Naive B cell (primary cell): ENCODE measurements around the gene PMPCA. TPM values are rescaled to one million over a fixed set of nuclear protein-coding genes. Genes with fewer than 3 reads are reported as not detected.

Experiments
- ATAC-seq, 2 donors: fragments of 150-1000 bp; cut with Tn5 transposase; 2 replicates each; pipeline ENCODE4 v1.10.0; 2021; ENCODE audit warnings: low read depth in 2 of 2, mild to moderate bottlenecking in 2 of 2, moderate library complexity in 2 of 2
- DNase-seq: peaks from one replicate; pipeline ENCODE4 v3.0.0; 2022
- H3K27ac Mint-ChIP-seq, 6 donors: one replicate each; pipeline ENCODE4 v1.8.0; 2020 to 2022; ENCODE audit warnings: mild to moderate bottlenecking in 6 of 6, mixed read lengths in 6 of 6, moderate library complexity in 5 of 6, inconsistent platforms in 2 of 6
- H3K27me3 Mint-ChIP-seq, 3 donors: one replicate each; pipeline ENCODE4 v1.8.0; 2021 to 2022; ENCODE audit warnings: mixed read lengths in 3 of 3, mild to moderate bottlenecking in 1 of 3
- H3K36me3 Mint-ChIP-seq, 2 donors: one replicate each; pipeline ENCODE4 v1.8.0; 2020 to 2022; ENCODE audit warnings: mixed read lengths in 2 of 2, inconsistent platforms in 1 of 2, mild to moderate bottlenecking in 1 of 2
- H3K4me1 Mint-ChIP-seq, 3 donors: one replicate each; pipeline ENCODE4 v1.8.0; 2020 to 2022; ENCODE audit warnings: mixed read lengths in 3 of 3, inconsistent platforms in 1 of 3, mild to moderate bottlenecking in 1 of 3, moderate library complexity in 1 of 3
- H3K4me3 Mint-ChIP-seq, 8 donors: one replicate each; pipeline ENCODE4 v1.8.0; 2020 to 2022; ENCODE audit warnings: mild to moderate bottlenecking in 8 of 8, mixed read lengths in 8 of 8, moderate library complexity in 8 of 8, inconsistent platforms in 2 of 8
- H3K9me3 Mint-ChIP-seq, 7 donors: one replicate each; pipeline ENCODE4 v1.8.0; 2020 to 2022; ENCODE audit warnings: mixed read lengths in 7 of 7, mild to moderate bottlenecking in 5 of 7, inconsistent platforms in 2 of 7, moderate library complexity in 1 of 7
- polyA plus RNA-seq, 6 donors: library from polyadenylated mRNA; unstranded; fragments of 300-500 nt; fragmentation: Illumina TruSeq; gene quantifications; one replicate each; pipeline ENCODE4 v1.2.3, GENCODE V29; 2021; ENCODE audit warnings: low read depth in 6 of 6

The PMPCA gene
- polyA plus RNA-seq, 6 donors from 2014 or later, result 28.1 to 39.8 (median 35.1) TPM

DNA sequence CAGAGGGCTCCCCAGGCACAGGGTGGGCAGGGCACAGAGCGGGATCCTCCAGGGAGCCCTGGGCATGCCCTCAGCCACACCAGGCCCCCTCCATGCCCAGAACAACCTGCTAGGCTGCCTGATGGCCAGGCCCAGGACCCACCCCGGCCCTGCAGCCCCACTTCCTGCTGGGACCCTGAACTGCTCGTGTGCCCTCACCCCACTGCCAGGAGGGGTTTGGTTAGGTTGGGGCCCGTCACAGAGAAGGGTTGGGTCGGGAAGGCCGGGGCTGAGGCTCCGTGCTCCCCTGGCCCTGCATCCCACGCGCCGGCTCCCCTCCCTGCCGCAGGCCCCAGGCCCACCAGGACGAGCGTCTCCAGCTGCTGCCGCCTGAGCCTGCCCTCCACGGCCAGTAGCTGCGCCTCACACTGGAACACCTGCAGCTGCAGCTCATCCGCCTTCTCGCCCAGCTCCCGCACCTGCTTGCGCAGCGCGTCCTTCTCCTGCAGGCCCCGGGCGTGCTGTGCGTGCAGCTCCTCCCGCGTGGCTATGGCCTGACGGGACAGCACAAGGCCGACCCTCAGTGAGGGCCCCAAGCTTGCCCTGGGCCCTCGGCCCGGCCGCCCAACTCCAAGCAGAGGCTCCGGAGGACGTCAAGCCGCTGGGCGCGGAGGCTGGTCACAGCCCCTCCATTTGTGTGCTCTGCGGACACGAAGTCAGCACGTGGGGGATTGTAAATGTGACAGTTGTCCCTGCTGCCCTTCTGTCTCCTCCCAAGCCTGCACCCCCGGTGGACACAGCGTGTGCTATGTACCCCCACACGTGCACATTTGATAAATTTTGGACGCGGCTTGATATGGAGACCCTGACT is 42.9 kb upstream of the PMPCA start:
- Mint-ChIP-seq H3K36me3 (no peaks in the 10 kb centered on the region), H3K4me3 (no peak overlapping the region), H3K9me3 (no peaks in the 10 kb centered on the region), H3K27me3 (peaks cover 0 to 13% (median 0%) of the 10 kb centered on the region in 3 donors), H3K4me1 (peaks cover under 1 to 22% (median 8%) of the 10 kb centered on the region in 3 donors), H3K27ac (no peak overlapping the region)
- DNase-seq, result no peak
- no peak for ATAC-seq

DNA sequence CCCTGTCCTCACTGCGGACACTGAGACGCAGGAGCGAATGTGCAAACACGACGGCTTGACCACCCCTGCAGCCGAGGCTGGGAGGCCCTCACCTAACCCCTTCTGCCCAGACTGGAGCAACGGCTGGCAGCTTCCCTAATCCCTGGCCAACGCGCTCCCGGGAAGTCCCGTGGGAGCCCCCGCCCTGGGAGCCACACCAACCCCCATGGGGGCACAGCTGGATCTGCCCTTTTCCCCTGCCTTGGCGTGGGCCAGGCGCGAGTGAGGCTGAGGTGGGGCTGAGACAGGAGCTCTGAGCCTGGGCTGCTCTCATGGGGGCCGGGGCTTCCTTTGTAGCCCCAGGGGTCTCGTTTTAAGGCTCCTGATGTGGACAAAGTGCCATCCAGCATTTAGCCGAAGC is 42.3 kb upstream of the PMPCA start:
- no peak for DNase-seq
- Mint-ChIP-seq H3K27me3 (peaks cover 0 to 13% (median 0%) of the 10 kb centered on the region in 3 donors), H3K27ac (no peak overlapping the region), H3K9me3 (no peaks in the 10 kb centered on the region), H3K4me3 (no peak overlapping the region), H3K4me1 (peaks cover 0 to 23% (median 11%) of the 10 kb centered on the region in 3 donors), H3K36me3 (no peaks in the 10 kb centered on the region)
- no peak for ATAC-seq

DNA sequence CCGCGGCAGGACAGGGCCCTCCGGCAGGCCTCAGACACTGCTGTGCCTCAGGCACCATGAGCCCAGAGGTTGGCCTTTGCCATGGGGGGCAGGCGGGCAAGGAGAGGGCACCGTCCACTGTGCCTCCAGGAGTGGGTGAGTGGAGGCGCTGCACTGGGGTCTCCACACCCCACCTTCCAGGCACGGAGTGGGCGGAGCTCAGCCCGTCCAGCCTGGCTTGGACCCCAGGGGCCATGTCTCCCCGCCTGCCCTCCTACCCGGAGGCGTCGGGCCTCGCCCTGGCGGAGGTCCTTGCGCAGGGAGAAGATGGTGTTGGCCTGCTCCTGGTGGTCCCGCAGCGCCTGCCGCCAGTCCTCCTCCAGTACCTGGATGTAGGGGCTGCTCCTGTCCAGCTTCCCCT is 40.4 kb upstream of the PMPCA start:
- Mint-ChIP-seq H3K36me3 (no peaks in the 10 kb centered on the region), H3K9me3 (no peaks in the 10 kb centered on the region), H3K27ac (no peak overlapping the region), H3K4me1 (peaks cover 0 to 26% (median 13%) of the 10 kb centered on the region in 3 donors), H3K27me3 (peaks cover 0 to 13% (median 0%) of the 10 kb centered on the region in 3 donors), H3K4me3 (no peak overlapping the region)
- DNase-seq (no peak), ATAC-seq (no peak)

DNA sequence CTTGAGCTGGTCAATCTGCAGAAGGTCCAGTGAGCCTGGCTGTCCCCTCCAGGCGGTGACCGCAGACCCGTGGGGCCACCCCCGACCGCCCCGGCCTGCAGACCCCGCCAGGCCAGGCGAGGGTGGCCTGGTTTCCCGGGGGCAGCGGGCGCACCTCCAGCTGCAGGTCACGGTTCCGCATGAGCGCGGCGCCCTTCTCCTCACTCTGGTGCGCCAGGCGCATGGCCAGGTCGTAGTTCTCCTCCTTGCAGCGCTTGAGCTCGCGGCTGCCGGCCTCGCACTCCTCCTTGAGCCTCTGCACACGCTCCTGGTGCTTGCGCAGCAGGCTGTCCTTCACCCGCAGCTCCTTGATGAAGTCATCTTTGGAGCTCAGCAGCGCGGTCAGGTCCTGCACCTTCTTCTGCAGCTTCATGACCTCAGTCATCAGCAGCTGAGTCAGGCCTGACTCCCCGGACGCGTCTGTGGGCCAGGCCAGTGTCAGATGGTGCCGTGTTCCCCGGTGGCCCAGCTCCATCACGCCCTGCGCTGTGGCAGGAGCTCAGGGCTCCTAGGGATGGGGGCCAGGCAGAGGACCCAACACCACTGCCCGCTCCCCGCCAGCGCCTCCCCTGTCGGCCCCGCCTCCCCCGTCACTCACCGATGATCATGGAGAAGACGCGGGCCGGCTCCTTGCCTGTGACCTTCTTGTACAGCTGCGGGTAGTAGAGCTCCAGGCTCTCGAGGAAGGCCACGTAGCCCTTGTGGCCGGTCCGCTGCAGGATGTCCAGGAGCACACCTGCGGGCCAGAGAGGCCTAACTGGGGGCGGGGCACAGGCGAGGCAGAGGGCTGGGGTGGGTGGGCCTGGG is 39.5 kb upstream of the PMPCA start:
- Mint-ChIP-seq H3K27me3 (peaks cover 0 to 6% (median 0%) of the 10 kb centered on the region in 3 donors), H3K27ac (no peak overlapping the region), H3K36me3 (no peaks in the 10 kb centered on the region), H3K4me1 (peaks cover 0 to 19% (median 12%) of the 10 kb centered on the region in 3 donors), H3K4me3 (no peak overlapping the region), H3K9me3 (no peaks in the 10 kb centered on the region)
- no peak for DNase-seq
- ATAC-seq, result no peak

DNA sequence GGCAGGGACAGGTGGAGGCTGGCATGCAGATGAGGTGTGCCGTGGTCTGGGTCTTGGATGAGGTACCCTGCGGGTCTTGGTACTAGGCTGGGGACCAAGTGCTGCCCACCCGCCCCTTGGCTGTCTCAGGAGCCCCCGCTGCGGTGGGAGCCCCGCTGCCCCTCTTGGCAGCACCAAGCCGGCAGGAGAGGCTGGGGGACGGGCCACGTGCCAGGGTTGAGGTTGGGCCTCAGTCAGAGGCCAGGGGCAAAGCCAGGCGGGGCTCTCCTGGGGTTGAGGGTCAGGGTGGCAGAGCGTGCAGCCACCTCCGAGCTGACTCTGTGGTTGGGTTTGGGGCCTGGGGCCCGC is 39.0 kb upstream of the PMPCA start:
- ATAC-seq (no peak), DNase-seq (no peak)
- no peaks in the 10 kb centered on the region for H3K27me3 Mint-ChIP-seq
- no peak overlapping the region for H3K27ac Mint-ChIP-seq
- H3K36me3 Mint-ChIP-seq, result no peaks in the 10 kb centered on the region
- no peaks in the 10 kb centered on the region for H3K9me3 Mint-ChIP-seq
- peak overlapping the region in 1 of 8 donors; percentile 6 for H3K4me3 Mint-ChIP-seq
- peaks cover 0 to 14% (median 9%) of the 10 kb centered on the region in 3 donors for H3K4me1 Mint-ChIP-seq

DNA sequence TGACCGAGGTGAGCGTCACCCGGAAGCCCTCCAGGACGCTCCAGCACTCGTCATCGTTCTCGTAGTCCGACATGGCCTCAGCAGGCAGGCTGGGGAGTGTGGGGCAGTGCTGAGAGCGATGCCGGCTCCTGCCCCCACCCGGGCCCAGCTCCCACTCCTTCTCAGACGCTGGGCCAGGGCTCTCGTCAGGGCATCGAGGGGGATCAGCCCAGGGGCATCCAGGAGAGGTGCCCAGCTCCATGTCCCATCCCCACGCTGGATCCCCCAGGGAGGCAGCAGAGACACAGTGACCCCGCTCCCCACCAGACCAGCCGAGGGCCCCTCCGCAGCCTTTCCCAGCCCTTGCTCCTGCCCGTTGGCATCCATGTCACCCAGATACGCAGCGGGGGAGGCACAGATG is 38.5 kb upstream of the PMPCA start:
- H3K9me3 Mint-ChIP-seq, result no peaks in the 10 kb centered on the region
- no peak overlapping the region for H3K27ac Mint-ChIP-seq
- H3K27me3 Mint-ChIP-seq, result no peaks in the 10 kb centered on the region
- no peak overlapping the region for H3K4me3 Mint-ChIP-seq
- ATAC-seq, result no peak
- H3K36me3 Mint-ChIP-seq, result no peaks in the 10 kb centered on the region
- DNase-seq, result no peak
- peaks cover 0 to 14% (median 9%) of the 10 kb centered on the region in 3 donors for H3K4me1 Mint-ChIP-seq

DNA sequence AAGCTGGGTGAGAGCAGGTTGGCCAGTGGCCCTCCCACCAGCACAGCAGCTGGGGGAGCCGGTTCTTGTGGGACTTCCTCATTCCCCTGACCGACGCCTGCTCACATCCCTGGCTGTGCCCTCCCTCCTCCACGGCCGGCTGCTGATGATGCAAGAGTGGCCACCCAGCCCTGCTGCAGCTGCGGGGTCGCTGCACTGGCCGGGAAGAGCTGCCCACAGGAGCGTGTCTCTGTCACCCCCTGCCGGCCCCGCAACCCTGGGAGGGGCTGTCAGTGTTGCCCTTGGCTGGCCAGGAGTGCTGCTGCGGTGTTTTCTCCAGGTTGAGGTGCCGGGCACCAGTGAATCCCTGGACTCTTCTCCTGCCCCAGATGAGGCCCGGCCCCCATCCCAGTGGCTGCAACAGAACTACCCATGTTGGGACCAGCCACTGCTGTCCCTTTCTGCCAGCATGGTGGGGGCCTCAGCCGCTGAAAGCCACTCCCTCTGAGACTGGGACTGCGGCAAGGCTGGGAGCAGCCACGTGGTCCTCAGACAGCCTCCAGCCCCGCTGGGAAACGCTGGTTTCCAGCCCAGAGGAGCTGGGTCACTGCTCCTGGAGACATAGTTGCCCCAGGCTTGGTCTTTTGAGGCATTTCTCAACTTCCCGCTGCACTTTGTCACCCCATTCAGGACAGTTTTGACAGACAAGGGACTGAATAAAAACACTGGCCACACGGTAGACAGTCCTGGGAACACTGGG is 37.7 kb upstream of the PMPCA start:
- Mint-ChIP-seq H3K27me3 (no peaks in the 10 kb centered on the region), H3K36me3 (no peaks in the 10 kb centered on the region), H3K4me1 (peaks cover 0 to 18% (median 9%) of the 10 kb centered on the region in 3 donors), H3K9me3 (no peaks in the 10 kb centered on the region), H3K27ac (peak overlapping the region in 1 of 6 donors; percentile 24), H3K4me3 (peak overlapping the region in 3 of 8 donors; percentile 3 to 56 (median 19))
- peak; percentile 65 to 67 for ATAC-seq
- DNase-seq, result no peak

DNA sequence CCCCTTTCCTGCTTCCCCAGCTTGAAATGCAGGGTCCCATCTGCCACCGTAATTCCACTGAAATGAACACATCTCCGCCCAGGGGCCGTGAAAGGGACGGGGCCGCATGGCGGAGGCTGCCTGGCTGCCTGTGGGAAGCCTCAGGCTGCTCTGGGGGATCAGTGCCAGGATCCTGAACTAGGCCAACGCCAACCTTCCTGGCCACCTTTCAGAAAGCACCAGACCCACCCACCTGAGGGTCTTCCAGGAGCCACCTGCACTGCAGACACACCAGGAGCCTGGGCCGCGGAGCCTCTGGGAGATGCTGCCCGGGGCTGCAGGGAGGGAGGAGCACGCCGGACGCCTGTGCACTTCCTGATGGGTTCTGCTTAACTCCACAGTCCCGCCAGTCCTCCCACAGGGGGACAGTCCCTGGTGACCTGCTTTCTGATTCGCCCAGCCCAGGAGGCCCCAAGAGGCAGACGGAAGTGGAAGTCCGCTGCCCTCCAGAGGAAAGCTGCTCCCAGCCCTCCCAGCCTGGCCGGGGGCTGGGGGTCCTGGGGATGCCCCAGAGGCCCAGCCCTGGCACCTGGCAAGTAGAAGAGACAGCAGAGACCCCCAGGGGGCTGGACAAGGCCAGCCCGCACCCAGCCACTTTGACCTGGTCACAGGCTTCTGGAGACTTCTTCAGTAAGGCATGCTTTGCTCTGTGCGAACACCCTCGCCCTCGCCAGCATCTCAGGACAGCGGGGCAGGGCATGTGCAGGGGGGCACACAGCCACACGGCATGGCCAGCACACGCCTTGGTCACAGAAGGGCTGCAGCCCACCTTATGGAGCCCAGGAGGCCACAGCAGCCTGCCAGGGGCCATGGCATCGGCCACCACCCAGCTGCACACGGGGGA is 36.9 kb upstream of the PMPCA start, which contains the start of gene CARD9:
CARD9 (minus strand) TSS at position 370 of the 883 bp plus-strand sequence. CDS start 1,591 bp downstream, outside the sequence.
- ATAC-seq (no peak), DNase-seq (no peak)
- Mint-ChIP-seq H3K4me1 (peaks cover 0 to 18% (median 9%) of the 10 kb centered on the region in 3 donors), H3K27me3 (no peaks in the 10 kb centered on the region), H3K9me3 (no peaks in the 10 kb centered on the region), H3K36me3 (no peaks in the 10 kb centered on the region), H3K27ac (peak within 1 kb of the TSS in 2 of 6 donors; percentile 24 to 65), H3K4me3 (peak within 1 kb of the TSS in 4 of 8 donors; percentile 2 to 56 (median 33))

DNA sequence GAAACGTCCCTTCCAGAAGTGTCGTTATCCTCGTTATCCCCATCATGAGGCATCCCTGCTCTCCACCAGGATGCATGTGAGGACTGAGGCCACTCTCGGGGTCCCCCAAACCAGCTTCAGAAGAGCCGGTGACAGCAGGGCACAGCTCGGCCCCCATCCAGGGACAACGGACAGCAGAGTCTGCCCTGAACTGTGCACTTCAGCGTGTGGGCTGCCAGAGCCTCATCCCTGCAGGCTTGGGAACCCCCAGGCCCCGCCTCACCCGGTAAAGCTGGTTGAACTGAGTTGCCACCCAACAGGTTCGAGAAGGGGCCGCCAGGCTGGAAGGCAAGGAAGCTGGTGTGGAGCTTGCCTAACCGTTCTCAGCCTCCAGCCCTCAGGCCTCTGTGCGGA is 36.3 kb upstream of the PMPCA start:
- no peak for DNase-seq
- Mint-ChIP-seq H3K9me3 (no peaks in the 10 kb centered on the region), H3K27ac (no peak overlapping the region), H3K27me3 (no peaks in the 10 kb centered on the region), H3K4me3 (no peak overlapping the region), H3K4me1 (peaks cover 0 to 18% (median 9%) of the 10 kb centered on the region in 3 donors), H3K36me3 (no peaks in the 10 kb centered on the region)
- ATAC-seq, result no peak

DNA sequence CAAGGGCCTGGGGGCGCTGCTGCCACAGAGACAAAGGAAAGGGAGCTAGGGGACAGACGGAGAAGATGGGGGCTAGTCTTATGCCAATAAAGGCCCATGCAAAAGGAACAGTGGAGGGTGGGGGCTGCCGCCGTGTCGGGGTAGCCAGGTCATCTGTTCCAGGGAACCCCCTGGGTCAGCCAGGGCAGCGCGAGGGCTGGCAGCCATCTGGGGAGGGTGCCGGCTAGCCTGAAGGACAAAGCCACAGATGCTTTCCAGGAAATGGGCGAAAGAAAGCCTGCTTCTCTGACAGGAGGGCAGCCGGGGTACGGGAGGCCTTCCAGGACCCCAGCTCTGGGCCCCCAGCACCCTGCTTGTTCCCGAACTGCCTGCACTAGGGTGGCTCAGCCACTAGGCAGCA is 35.4 kb upstream of the PMPCA start:
- no peaks in the 10 kb centered on the region for H3K9me3 Mint-ChIP-seq
- H3K27ac Mint-ChIP-seq, result no peak overlapping the region
- H3K27me3 Mint-ChIP-seq, result no peaks in the 10 kb centered on the region
- H3K36me3 Mint-ChIP-seq, result no peaks in the 10 kb centered on the region
- DNase-seq (no peak), ATAC-seq (no peak)
- H3K4me1 Mint-ChIP-seq, result peaks cover 0 to 18% (median 9%) of the 10 kb centered on the region in 3 donors
- no peak overlapping the region for H3K4me3 Mint-ChIP-seq

DNA sequence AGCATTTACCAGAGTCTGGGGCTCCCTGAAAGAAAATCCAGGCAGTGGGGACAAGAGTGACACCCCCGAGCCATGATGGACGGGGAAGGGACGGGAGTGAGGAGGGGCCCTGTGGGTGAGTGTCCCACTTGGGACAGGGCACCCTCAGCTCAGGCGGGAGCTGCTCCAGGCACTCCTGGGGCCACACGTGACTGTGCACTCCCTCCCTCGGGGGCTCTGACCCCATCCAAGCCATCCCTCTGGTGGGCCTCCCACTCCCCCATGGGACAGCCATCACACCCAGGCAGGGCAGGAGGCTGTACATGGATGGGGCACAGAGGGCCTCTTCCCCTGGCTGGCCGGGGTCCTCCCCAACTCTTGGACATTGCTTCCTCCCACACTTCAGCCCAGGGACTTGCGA is 34.0 kb upstream of the PMPCA start:
- no peaks in the 10 kb centered on the region for H3K36me3 Mint-ChIP-seq

DNA sequence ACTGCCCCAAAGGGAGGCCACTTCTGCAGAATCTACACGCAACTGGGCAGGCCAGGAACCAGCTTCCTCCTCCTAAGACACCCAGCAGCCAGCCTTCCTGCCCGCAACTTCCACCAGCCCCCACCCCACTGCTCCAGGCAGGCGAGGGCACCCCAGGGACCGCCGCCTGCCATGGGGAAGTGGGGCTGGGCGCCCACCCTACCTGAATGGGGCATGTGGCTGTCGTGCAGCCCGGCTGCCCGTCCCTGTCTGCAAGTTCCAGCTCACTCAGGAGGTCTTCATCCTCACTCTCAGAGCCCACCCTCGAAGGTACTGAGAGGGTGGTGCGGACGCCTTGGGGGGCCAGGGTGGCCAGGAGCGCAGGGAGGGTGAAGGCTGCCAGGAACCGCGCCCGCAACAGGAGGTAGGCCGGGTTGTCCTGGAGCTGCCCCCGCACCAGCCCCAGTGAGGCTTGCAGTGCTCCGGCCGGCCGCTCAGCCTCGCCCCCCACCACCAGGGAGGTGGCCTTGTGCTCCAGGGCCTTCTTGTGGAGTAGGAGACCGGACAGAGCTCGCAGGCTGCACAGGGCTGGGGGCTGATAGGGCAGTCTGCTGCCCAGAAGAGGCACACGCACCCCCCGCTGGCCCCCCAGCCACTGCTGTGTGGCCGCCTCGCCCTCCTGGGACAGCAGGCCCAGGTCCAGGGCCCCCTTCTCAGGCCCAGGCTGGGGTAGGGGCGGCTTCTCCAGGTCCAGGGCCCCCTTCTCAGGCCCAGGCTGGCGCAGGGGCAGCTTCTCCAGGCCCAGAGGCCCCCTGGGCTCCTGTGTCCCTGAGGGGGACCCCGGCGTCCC is 32.9 kb upstream of the PMPCA start:
- Mint-ChIP-seq H3K4me1 (peaks cover 0 to 13% (median 8%) of the 10 kb centered on the region in 3 donors), H3K27ac (no peak overlapping the region), H3K36me3 (no peaks in the 10 kb centered on the region), H3K4me3 (no peak overlapping the region), H3K9me3 (no peaks in the 10 kb centered on the region), H3K27me3 (no peaks in the 10 kb centered on the region)
- DNase-seq (no peak), ATAC-seq (no peak)

More for the DNA sequence above, 34.0 kb upstream of the PMPCA start:
- no peaks in the 10 kb centered on the region for H3K27me3 Mint-ChIP-seq
- DNase-seq, result no peak
- no peaks in the 10 kb centered on the region for H3K9me3 Mint-ChIP-seq
- H3K27ac Mint-ChIP-seq, result no peak overlapping the region
- H3K4me1 Mint-ChIP-seq, result peaks cover 0 to 18% (median 9%) of the 10 kb centered on the region in 3 donors
- ATAC-seq, result no peak
- no peak overlapping the region for H3K4me3 Mint-ChIP-seq
